HFFc6 (cell line): ENCODE data around the gene PPP6R3. TPM values are rescaled to one million over a fixed set of nuclear protein-coding genes. Genes with fewer than 3 reads are reported as not detected.

ENCODE experiments used
- DNase-seq: peaks from one replicate; pipeline ENCODE4 v3.0.0-alpha.2; 2018
- H3K27ac Mint-ChIP-seq: 2 replicates; pipeline ENCODE4 v1.8.0; 2020; ENCODE audit warnings: mild to moderate bottlenecking, mixed read lengths
- H3K27me3 Mint-ChIP-seq: 2 replicates; pipeline ENCODE4 v1.8.0; 2021; ENCODE audit warnings: mild to moderate bottlenecking, moderate library complexity, mixed read lengths; ENCODE audit not compliant: insufficient read depth
- H3K36me3 Mint-ChIP-seq: 2 replicates; pipeline ENCODE4 v1.8.0; 2021; ENCODE audit warnings: low read depth, mixed read lengths
- H3K4me1 Mint-ChIP-seq: 2 replicates; pipeline ENCODE4 v1.8.0; 2020; ENCODE audit warnings: low read depth, mixed read lengths
- H3K4me3 Mint-ChIP-seq: 2 replicates; pipeline ENCODE4 v1.8.0; 2020; ENCODE audit warnings: mild to moderate bottlenecking, moderate library complexity, mixed read lengths
- H3K9me3 Mint-ChIP-seq: 2 replicates; pipeline ENCODE4 v1.8.0; 2020; ENCODE audit warnings: mild to moderate bottlenecking, mixed read lengths
- CTCF ChIP-seq: fragments of 200-600 bp; sonication (generic); IDR thresholded peaks from 2 replicates; pipeline ENCODE4 v1.5.0; 2021; ENCODE audit warnings: antibody characterized with exemption, mild to moderate bottlenecking
- total RNA-seq, 6 experiments: library from RNA; stranded (reverse); fragmentation: NEBNext Ultra II Directional; extraction: Animal tissue kit (Norgen Biotek cat#: 25700); gene quantifications; 2 replicates in 1 of 6; 3 replicates in 5 of 6; pipeline ENCODE4 v1.2.3, GENCODE V29; 2021

The PPP6R3 gene
- total RNA-seq, 6 experiments from 2014 or later = 62.5 to 72.0 (median 67.8) TPM

GRCh38 chr11:68531129-68531693 lies 70.7 kb downstream of the PPP6R3 start:
- Mint-ChIP-seq H3K9me3 (no peaks in the 10 kb centered on the region), H3K4me3 (no peak overlapping the region), H3K36me3 (peaks cover 35% of the 10 kb centered on the region), H3K4me1 (peaks cover 11% of the 10 kb centered on the region), H3K27me3 (no peaks in the 10 kb centered on the region; the same call in 1 of the 2 replicates), H3K27ac (no peak overlapping the region)
- no peak for DNase-seq
- no peak for TF ChIP-seq CTCF

DNA sequence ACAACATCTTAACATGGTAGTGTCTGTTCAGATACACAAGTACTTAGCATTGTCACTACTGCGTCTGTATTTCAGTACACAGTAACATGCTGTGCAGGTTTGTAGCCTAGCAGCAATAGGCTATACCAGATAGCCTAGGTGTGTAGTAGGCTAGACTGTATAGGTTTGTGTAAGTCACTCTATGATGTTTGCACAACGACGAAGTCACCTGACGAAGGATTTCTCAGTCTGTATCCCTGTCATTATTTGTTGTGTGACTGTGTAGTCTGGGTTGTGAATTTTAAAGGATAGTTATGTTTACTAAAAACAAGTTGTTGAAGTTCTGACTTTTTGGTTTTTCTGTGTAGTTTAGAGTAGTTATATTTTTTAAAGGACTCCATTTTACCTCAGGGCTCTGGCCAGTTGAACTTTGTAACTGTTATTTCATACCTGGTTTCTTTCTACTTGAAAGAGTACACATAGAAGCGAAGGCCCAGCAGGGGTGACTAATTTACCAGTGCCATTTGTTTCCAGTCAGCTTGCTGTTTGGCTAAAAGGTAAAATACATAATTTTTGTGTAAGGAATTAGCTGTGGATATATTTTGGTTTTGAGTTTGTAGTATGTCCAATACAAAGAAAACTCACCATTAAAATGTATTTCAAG lies 72.3 kb downstream of the PPP6R3 start:
- no peak for TF ChIP-seq CTCF
- no peak overlapping the region for H3K27ac Mint-ChIP-seq
- no peaks in the 10 kb centered on the region for H3K9me3 Mint-ChIP-seq
- no peak overlapping the region for H3K4me3 Mint-ChIP-seq
- DNase-seq = no peak
- H3K27me3 Mint-ChIP-seq = no peaks in the 10 kb centered on the region
- peaks cover 6% of the 10 kb centered on the region for H3K4me1 Mint-ChIP-seq
- peaks cover 27% of the 10 kb centered on the region for H3K36me3 Mint-ChIP-seq

DNA sequence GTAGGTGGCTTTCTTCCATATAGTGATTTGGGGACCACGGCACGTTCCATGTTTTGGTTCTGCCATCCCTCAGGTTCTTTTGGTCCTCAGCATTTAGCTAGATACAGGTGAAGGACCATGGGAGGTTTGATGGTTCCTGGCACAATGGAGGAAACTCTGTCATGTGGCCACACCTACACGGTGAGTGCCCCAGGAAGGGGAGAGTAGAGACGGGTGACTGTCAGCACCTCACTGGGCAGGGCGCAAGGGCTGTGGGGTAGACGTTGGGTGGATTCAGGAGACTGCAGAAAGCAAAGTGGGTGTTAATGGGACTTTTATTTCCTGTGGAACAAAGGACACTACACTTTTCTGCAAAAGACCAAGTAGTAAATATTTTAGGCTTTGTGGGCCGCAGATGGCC lies 73.4 kb downstream of the PPP6R3 start:
- DNase-seq = no peak
- H3K27me3 Mint-ChIP-seq = no peaks in the 10 kb centered on the region
- H3K27ac Mint-ChIP-seq = peak overlapping the region; percentile 61; the same call in 1 of the 2 replicates
- no peak overlapping the region for H3K4me3 Mint-ChIP-seq
- no peak for TF ChIP-seq CTCF
- H3K36me3 Mint-ChIP-seq = peaks cover 31% of the 10 kb centered on the region
- H3K4me1 Mint-ChIP-seq = peaks cover 6% of the 10 kb centered on the region
- no peaks in the 10 kb centered on the region for H3K9me3 Mint-ChIP-seq

GRCh38 chr11:68535098-68535497 lies 74.5 kb downstream of the PPP6R3 start:
- peaks cover 32% of the 10 kb centered on the region for H3K36me3 Mint-ChIP-seq
- no peak overlapping the region for H3K4me3 Mint-ChIP-seq
- no peak for DNase-seq
- no peak overlapping the region for H3K27ac Mint-ChIP-seq
- no peak for TF ChIP-seq CTCF
- H3K27me3 Mint-ChIP-seq = peaks cover 2% of the 10 kb centered on the region
- H3K4me1 Mint-ChIP-seq = peaks cover 10% of the 10 kb centered on the region
- no peaks in the 10 kb centered on the region for H3K9me3 Mint-ChIP-seq

DNA sequence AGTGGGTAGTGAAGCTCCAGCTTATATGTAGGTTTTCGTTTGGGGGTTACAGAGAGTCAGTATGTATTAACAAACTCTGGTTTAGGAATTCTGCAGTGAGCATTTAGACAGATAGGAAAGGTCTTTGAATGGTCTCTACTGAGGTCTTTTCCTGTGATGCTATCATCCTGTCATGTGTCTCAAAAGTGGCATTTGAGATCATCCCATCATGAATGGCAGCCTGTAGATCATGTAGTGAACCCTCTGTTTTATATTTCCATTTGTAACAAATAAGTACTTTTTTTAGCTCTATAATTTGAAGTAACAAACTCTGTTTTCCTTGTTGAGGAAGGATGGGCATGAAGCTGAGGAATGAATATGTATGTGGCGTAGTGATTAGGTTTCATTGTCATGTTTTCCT lies 76.2 kb downstream of the PPP6R3 start:
- no peaks in the 10 kb centered on the region for H3K9me3 Mint-ChIP-seq
- H3K27me3 Mint-ChIP-seq = peaks cover 5% of the 10 kb centered on the region
- DNase-seq = no peak
- peak overlapping the region; percentile 72; the same call in 1 of the 2 replicates for H3K27ac Mint-ChIP-seq
- H3K4me3 Mint-ChIP-seq = no peak overlapping the region
- TF ChIP-seq CTCF = no peak
- peaks cover 20% of the 10 kb centered on the region for H3K4me1 Mint-ChIP-seq
- H3K36me3 Mint-ChIP-seq = peaks cover 39% of the 10 kb centered on the region
